Transverse colon (tissue), 4 donors: ENCODE measurements around the gene CDK12.

ENCODE experiments used
- EP300 ChIP-seq: sonication (generic); formaldehyde crosslinking; IDR thresholded peaks from one replicate; pipeline ENCODE4 v1.6.1; 2017; ENCODE audit warnings: antibody characterized with exemption, low read depth
- POLR2AphosphoS5 ChIP-seq, 3 donors: sonication (generic); formaldehyde crosslinking; IDR thresholded peaks; one replicate each; pipeline ENCODE4 v1.6.1; 2016; ENCODE audit warnings: antibody characterized with exemption in 3 of 3
- TF ChIP-seq, protein P1 (sequence below), 5 experiments: fragments of 200-600 bp in 3 of 5; fragments of 450-650 bp in 2 of 5; sonication (generic) in 3 of 5; IDR thresholded peaks; 1 replicate in 2 of 5; 2 replicates in 3 of 5; pipeline ENCODE4 v1.5.1; 2016 to 2017; ENCODE audit warnings: antibody characterized with exemption in 5 of 5, inconsistent platforms in 3 of 5, mild to moderate bottlenecking in 2 of 5, moderate library complexity in 1 of 5

DNA sequence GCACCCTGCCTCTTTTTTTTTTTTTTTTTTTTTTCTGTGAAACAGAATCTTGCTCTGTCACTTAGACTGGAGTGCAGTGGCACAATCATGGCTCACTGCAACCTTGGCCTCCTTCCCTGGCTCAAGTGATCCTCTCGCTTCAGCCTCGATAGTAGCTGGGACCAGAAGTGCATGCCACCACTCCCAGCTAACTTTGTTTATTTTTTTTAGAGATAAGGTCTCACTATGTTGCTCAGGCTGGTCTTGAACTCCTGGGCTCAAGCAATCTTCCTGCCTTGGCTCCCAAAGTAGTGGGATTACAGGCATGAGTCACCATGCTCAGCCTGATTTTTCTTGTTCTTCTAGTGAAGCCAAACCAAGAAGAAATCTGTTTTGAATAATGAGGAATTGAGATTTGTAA lies 25.0 kb downstream of the CDK12 start:
- TF ChIP-seq EP300 = no peak
- TF ChIP-seq, protein P1, sequence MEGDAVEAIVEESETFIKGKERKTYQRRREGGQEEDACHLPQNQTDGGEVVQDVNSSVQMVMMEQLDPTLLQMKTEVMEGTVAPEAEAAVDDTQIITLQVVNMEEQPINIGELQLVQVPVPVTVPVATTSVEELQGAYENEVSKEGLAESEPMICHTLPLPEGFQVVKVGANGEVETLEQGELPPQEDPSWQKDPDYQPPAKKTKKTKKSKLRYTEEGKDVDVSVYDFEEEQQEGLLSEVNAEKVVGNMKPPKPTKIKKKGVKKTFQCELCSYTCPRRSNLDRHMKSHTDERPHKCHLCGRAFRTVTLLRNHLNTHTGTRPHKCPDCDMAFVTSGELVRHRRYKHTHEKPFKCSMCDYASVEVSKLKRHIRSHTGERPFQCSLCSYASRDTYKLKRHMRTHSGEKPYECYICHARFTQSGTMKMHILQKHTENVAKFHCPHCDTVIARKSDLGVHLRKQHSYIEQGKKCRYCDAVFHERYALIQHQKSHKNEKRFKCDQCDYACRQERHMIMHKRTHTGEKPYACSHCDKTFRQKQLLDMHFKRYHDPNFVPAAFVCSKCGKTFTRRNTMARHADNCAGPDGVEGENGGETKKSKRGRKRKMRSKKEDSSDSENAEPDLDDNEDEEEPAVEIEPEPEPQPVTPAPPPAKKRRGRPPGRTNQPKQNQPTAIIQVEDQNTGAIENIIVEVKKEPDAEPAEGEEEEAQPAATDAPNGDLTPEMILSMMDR (IDR thresholded peaks at IDR 0.05) = no peak
- no peak for TF ChIP-seq POLR2AphosphoS5 (IDR thresholded peaks at IDR 0.05)
